ENCODE results near the gene SSTR4.
"Not testable (repeated sequence)": the region's sequence is repeated elsewhere in the genome, so short reads cannot be mapped to it uniquely, and the experiment has no call there.

The SSTR4 gene, protein sequence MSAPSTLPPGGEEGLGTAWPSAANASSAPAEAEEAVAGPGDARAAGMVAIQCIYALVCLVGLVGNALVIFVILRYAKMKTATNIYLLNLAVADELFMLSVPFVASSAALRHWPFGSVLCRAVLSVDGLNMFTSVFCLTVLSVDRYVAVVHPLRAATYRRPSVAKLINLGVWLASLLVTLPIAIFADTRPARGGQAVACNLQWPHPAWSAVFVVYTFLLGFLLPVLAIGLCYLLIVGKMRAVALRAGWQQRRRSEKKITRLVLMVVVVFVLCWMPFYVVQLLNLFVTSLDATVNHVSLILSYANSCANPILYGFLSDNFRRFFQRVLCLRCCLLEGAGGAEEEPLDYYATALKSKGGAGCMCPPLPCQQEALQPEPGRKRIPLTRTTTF

DNA sequence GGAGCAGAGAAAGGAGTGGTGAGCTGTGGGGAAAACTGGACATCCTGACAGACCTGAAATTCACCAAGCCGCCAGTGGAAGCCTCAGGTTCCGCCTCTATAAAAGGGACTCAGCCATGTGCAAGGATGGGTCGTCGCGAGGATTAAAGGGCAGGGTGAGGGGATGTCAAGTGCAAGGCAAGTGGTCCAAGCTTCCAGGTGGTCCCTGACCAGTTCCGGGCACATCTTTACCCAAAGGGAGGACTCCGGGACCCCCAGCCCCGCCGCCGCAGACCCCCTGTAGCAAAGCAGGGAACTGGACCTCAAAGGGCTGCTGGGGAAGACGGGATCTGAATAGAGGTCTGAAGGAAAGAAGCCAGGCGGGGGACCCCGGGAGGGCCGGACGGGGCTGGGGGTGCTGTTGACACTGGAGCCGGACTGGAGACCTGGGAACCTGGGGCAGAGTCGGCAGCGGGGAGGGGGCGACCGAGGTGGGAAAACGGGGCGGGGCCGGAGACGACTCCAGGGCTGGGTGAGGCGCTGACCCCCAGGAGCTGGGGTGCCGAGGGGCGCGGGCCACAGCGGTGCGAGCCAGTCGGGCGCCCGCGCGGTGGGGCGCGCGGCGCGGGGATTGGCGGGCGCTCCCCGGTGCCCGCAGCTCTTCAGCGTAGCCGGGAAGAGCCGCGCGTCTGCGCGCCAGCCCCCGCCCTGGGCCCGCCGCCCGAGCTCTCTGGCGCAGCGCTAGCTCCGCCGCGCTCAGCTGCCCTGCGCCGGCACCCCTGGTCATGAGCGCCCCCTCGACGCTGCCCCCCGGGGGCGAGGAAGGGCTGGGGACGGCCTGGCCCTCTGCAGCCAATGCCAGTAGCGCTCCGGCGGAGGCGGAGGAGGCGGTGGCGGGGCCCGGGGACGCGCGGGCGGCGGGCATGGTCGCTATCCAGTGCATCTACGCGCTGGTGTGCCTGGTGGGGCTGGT lies at the start of gene SSTR4:
Gene SSTR4 (plus strand): TSS at position 592 of the 951 bp plus-strand sequence. CDS start 172 bp downstream, at position 764.
- no peak for DNase-seq

GRCh38 chr20:22986601-22987000 lies 48.5 kb upstream of the SSTR4 start:
- DNase-seq = no peak

- not testable (repeated sequence) for DNase-seq
Observed at GRCh38 chr20:22991424-22991823, 43.7 kb upstream of the SSTR4 start.

GRCh38 chr20:22993823-22994222 lies 41.3 kb upstream of the SSTR4 start:
- no peak for DNase-seq

DNA sequence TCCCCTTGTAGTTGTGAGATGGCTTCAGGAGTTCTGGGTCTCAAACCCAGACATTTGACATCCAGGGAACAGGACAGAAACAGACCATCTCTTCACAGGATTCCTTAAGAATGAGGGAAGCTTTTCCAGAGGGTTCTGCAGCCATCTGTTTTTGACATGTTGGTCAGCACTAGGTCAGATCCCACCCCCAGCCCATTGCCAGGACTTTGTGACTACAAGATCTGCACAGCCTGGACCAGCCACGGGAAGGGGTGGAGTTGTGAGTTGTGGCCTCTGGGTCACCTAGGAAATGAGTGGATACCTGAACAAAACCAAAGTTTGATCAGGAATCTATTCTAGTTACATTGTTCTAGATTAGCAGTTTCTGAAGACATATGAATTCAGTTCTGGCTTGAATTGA lies 39.2 kb upstream of the SSTR4 start:
- DNase-seq = no peak

DNA sequence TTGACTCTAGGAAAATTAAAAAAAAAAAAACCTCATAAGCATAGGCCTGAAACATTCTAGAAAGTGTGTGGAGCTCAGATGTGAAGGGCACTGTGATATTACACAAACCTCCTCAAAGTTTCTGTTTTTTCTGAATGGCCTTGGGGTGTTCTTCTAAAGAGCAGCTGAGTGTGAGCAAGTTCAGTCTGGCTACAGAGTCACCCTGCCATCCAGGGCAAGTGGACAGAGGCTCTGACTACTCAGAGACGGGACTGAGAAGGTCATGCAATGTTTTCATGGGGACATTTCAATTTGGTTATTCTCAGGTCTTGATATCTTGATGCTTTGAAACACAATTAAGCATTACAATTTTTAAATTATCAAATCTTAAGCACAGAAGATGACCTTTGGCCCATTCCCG lies 36.6 kb upstream of the SSTR4 start:
- no peak for DNase-seq

GRCh38 chr20:22999756-23000155 lies 35.4 kb upstream of the SSTR4 start:
- DNase-seq = no peak

GRCh38 chr20:23000232-23000947 lies 34.7 kb upstream of the SSTR4 start:
- DNase-seq = no peak

DNA sequence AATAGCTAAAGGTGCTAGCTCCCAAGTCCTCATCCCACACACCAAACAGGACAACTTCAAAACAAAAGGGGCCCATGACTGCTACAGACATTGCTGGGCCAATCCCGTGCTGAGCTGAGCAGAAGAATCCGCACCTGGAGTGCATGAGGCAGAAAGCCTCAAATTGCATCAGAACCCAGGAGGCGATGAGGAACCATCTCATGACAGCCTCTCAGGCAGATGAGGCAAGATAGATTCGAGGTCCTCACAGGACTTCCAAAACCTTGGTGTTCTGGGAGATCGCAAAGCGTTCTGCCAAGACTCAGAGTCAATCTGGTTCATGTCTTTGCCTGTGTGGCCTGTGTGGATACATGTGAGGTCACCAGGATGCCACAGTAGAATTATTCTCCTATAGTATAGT lies 32.8 kb upstream of the SSTR4 start:
- DNase-seq = no peak

GRCh38 chr20:23003077-23003635 lies 32.0 kb upstream of the SSTR4 start:
- DNase-seq = no peak

- no peak for DNase-seq
Observed at GRCh38 chr20:23003881-23004460, 31.1 kb upstream of the SSTR4 start.

DNA sequence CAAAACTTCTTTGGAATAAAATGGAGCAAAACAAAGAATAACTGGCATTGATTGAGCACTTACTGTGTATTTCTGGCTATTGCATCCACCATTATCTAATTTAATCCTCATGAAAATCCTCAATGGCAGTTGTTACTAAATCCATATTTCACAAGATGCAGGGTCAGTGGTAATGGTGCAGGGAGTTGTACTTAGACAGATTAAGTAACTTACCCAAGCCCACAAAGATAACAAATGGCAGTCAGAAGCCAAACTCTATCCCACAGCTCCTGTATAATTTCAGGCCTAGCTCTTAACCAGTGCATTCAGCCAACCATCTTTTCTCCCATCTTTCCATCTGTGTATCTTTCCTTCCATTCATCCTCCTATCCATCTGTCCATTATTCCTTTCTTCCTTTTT lies 29.3 kb upstream of the SSTR4 start:
- DNase-seq = no peak

- DNase-seq = no peak
Observed at GRCh38 chr20:23007462-23007861, 27.6 kb upstream of the SSTR4 start.

- no peak for DNase-seq
Observed at GRCh38 chr20:23007886-23008655, 27.0 kb upstream of the SSTR4 start.

- no peak for DNase-seq
Observed at GRCh38 chr20:23008667-23009066, 26.4 kb upstream of the SSTR4 start.

GRCh38 chr20:23009636-23010035 lies 25.5 kb upstream of the SSTR4 start:
- no peak for DNase-seq

DNA sequence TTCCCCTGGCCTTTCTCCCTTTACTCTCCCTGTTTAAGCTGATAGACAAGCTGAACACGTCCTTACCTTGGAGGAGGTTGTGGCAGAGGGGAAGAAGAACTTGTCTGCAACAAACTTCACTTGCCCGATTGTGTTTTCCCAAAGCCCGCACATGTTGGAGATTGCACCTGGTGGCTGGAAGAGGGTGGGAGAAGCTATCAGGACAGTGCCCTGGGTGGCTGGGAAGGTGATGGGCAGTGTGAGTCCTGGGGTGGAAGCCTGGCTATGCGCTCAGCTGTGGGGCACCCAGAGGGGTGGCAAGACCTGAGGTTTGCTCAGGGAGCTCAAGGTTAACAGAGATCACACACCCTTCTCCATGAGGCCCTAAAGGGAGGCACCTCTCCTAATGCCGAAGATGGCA lies 25.0 kb upstream of the SSTR4 start:
- DNase-seq = no peak

GRCh38 chr20:23011008-23011721 lies 23.9 kb upstream of the SSTR4 start:
- no peak for DNase-seq

GRCh38 chr20:23013429-23013828 lies 21.7 kb upstream of the SSTR4 start:
- no peak for DNase-seq

DNA sequence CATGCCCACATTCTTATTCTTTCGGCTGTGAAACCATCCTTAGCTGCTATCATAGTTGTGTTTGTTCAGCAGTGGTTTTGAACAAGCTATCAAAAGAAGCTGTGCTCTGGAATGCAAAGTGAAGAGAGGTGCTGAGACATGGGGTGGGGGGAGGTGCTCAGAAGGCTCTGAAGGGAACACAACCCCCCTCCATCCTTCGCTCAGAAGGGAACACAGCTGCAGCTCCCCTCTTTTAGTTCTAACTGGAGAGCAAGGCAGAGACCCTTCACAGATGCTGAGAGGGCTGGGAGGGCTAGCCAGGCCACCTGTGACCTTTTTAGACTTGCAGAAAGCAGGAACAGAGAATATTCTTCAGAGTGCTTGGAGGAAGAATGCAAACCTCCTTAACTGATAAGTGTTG lies 17.6 kb upstream of the SSTR4 start:
- no peak for DNase-seq

GRCh38 chr20:23018432-23018831 lies 16.7 kb upstream of the SSTR4 start:
- no peak for DNase-seq

Measured in GF-D8 (cell line).